Breast epithelium (tissue), 4 donors: Measurements from ENCODE around the gene FBXW8. TPM values are rescaled to one million over a fixed set of nuclear protein-coding genes. Genes with fewer than 3 reads are reported as not detected.

Experiments used
- DNase-seq, 2 donors: peaks; one replicate each; pipeline ENCODE4 v3.0.0-alpha.2; 2019; ENCODE audit warnings: low spot score in 2 of 2
- H3K27ac ChIP-seq, 2 donors: fragments of 200-600 bp; sonication (generic) in 1 of 2; one replicate each; pipeline ENCODE4 v1.5.1; 2016 to 2019; ENCODE audit warnings: mild to moderate bottlenecking in 1 of 2
- H3K27me3 ChIP-seq, 2 donors: fragments of 200-600 bp; sonication (generic) in 1 of 2; one replicate each; pipeline versions ENCODE4 v1.5.1 to v1.6.0; 2017 to 2019; ENCODE audit warnings: control low read depth in 1 of 2, mild to moderate bottlenecking in 1 of 2
- H3K36me3 ChIP-seq: fragments of 200-600 bp; one replicate; pipeline ENCODE4 v1.5.1; 2019
- H3K4me1 ChIP-seq, 2 donors: fragments of 200-600 bp; sonication (generic); one replicate each; pipeline ENCODE4 v1.5.1; 2016 to 2019; ENCODE audit warnings: control low read depth in 1 of 2
- H3K4me3 ChIP-seq, 3 donors: fragments of 200-600 bp; sonication (generic); 1 replicate in 2 of 3; 2 replicates in 1 of 3; pipeline ENCODE4 v1.5.1; 2016 to 2019; ENCODE audit warnings: mild to moderate bottlenecking in 3 of 3, moderate library complexity in 2 of 3
- H3K9me3 ChIP-seq, 2 donors: fragments of 200-600 bp; sonication (generic) in 1 of 2; one replicate each; pipeline ENCODE4 v1.5.1; 2016 to 2019; ENCODE audit warnings: control low read depth in 1 of 2
- CTCF ChIP-seq, 3 donors: fragments of 450-650 bp; IDR thresholded peaks; one replicate each; pipeline ENCODE4 v1.5.1; 2016 to 2017; ENCODE audit warnings: antibody characterized with exemption in 3 of 3, mild to moderate bottlenecking in 3 of 3, moderate library complexity in 3 of 3
- POLR2A ChIP-seq: fragments of 450-650 bp; IDR thresholded peaks from one replicate; pipeline ENCODE4 v1.6.1; 2016; ENCODE audit warnings: antibody characterized with exemption, mild to moderate bottlenecking, moderate library complexity
- POLR2AphosphoS5 ChIP-seq, 3 donors: sonication (generic); formaldehyde crosslinking; IDR thresholded peaks; one replicate each; pipeline ENCODE4 v1.6.1; 2017; ENCODE audit warnings: antibody characterized with exemption in 3 of 3
- intact Hi-C: fragments of 100-400 bp; cut with DNase I; formaldehyde crosslinking; loops from one replicate; pipeline ENCODE4 v1.15.1; 2023; ENCODE audit warnings: low total_unique reads
- total RNA-seq, 3 donors: library from RNA; depleted of rRNA; stranded (reverse); fragments of >200 nt; gene quantifications; one replicate each; pipeline ENCODE4 v1.1.0, GENCODE V29; 2016

FBXW8 gene
- total RNA-seq, 3 donors from 2014 or later = 14.9 to 22.3 (median 16.4) TPM

GRCh38 chr12:116894913-116895312 lies 15.8 kb upstream of the FBXW8 start:
- intact Hi-C loops = no loop called here
- no peak overlapping the region for H3K4me3 ChIP-seq
- no peak for DNase-seq
- TF ChIP-seq POLR2A (no peak), CTCF (IDR thresholded peaks at IDR 0.05) (no peak), POLR2AphosphoS5 (IDR thresholded peaks at IDR 0.05) (no peak)
- no peaks in the 10 kb centered on the region for H3K36me3 ChIP-seq
- no peaks in the 10 kb centered on the region for H3K27me3 ChIP-seq
- no peak overlapping the region for H3K27ac ChIP-seq
- H3K4me1 ChIP-seq = no peaks in the 10 kb centered on the region
- peaks cover 0 to 6% of the 10 kb centered on the region in 2 donors for H3K9me3 ChIP-seq

GRCh38 chr12:116896411-116896924 lies 14.3 kb upstream of the FBXW8 start:
- peaks cover 0 to 9% of the 10 kb centered on the region in 2 donors for H3K27me3 ChIP-seq
- H3K9me3 ChIP-seq = no peaks in the 10 kb centered on the region
- H3K4me3 ChIP-seq = no peak overlapping the region
- no peaks in the 10 kb centered on the region for H3K36me3 ChIP-seq
- no peak for TF ChIP-seq CTCF (IDR thresholded peaks at IDR 0.05)
- TF ChIP-seq POLR2AphosphoS5 (IDR thresholded peaks at IDR 0.05) = no peak
- TF ChIP-seq POLR2A = no peak
- intact Hi-C loops = no loop called here
- no peak overlapping the region for H3K27ac ChIP-seq
- no peaks in the 10 kb centered on the region for H3K4me1 ChIP-seq
- DNase-seq = no peak

- Histone ChIP-seq H3K27ac (no peak overlapping the region), H3K27me3 (peaks cover 0 to 9% of the 10 kb centered on the region in 2 donors), H3K36me3 (no peaks in the 10 kb centered on the region), H3K9me3 (no peaks in the 10 kb centered on the region), H3K4me1 (no peaks in the 10 kb centered on the region), H3K4me3 (no peak overlapping the region)
- DNase-seq = no peak
- no peak for TF ChIP-seq POLR2AphosphoS5 (IDR thresholded peaks at IDR 0.05)
- TF ChIP-seq CTCF (IDR thresholded peaks at IDR 0.05) = no peak
- intact Hi-C loops = no loop called here
Measured at GRCh38 chr12:116897476-116897875, 13.3 kb upstream of the FBXW8 start.

- H3K4me3 ChIP-seq = no peak overlapping the region
- no peak for DNase-seq
- H3K9me3 ChIP-seq = no peaks in the 10 kb centered on the region
- no peaks in the 10 kb centered on the region for H3K4me1 ChIP-seq
- TF ChIP-seq POLR2A = no peak
- no peak for TF ChIP-seq CTCF (IDR thresholded peaks at IDR 0.05)
- H3K27me3 ChIP-seq = peaks cover 0 to 9% of the 10 kb centered on the region in 2 donors
- intact Hi-C loops = no loop called here
- H3K27ac ChIP-seq = no peak overlapping the region
- no peaks in the 10 kb centered on the region for H3K36me3 ChIP-seq
Measured at GRCh38 chr12:116898669-116899068, 12.1 kb upstream of the FBXW8 start.

- peaks cover 0 to 9% of the 10 kb centered on the region in 2 donors for H3K27me3 ChIP-seq
- no peak for TF ChIP-seq POLR2AphosphoS5 (IDR thresholded peaks at IDR 0.05)
- no peak for TF ChIP-seq CTCF (IDR thresholded peaks at IDR 0.05)
- no peak for TF ChIP-seq POLR2A
- no peaks in the 10 kb centered on the region for H3K36me3 ChIP-seq
- no peaks in the 10 kb centered on the region for H3K4me1 ChIP-seq
- no peak overlapping the region for H3K27ac ChIP-seq
- intact Hi-C loops = no loop called here
- H3K4me3 ChIP-seq = no peak overlapping the region
- H3K9me3 ChIP-seq = no peaks in the 10 kb centered on the region
- no peak for DNase-seq
Measured at GRCh38 chr12:116901612-116902011, 9.1 kb upstream of the FBXW8 start.
